Panc1 (cell line): ENCODE results near the gene CYP27A1. TPM values are rescaled to one million over a fixed set of nuclear protein-coding genes. Genes with fewer than 3 reads are reported as not detected.

Experiments used
- ATAC-seq: fragments of 200-7000 bp; cut with Tn5 transposase; 2 replicates; pipeline ENCODE4 v1.9.1; 2020; ENCODE audit warnings: mild to moderate bottlenecking, moderate library complexity
- BruUV-seq: library from RNA; stranded (reverse); fragments of 400-500 nt; replicated peaks from 2 replicates; lab custom pipeline; 2021; lab: Mats Ljungman, UMichigan
- CTCF ChIA-PET: fragments of 300-600 bp; sonication (Branson Sonifier 250); formaldehyde crosslinking; loops from one replicate; lab custom pipeline; 2022; ENCODE audit warnings: antibody characterized with exemption; lab: Charles Lee
- POLR2A ChIA-PET: fragments of 300-600 bp; sonication (Branson Sonifier 250); formaldehyde crosslinking; loops from one replicate; lab custom pipeline; 2022; ENCODE audit warnings: antibody characterized with exemption; lab: Charles Lee
- DNase-seq: peaks from one replicate; pipeline ENCODE4 v3.0.0-alpha.2; 2010; ENCODE audit warnings: low read depth, low spot score
- H3K27ac ChIP-seq: 2 replicates; pipeline ENCODE4 v1.5.1; 2011; ENCODE audit warnings: mild to moderate bottlenecking, low read length, inconsistent platforms
- H3K27me3 ChIP-seq: fragments of 200-500 bp; sonication (Bioruptor generic); 2 replicates; pipeline ENCODE4 v1.6.0; 2014; ENCODE audit warnings: low read length, inconsistent platforms; ENCODE audit not compliant: control insufficient read depth, insufficient read depth
- H3K36me3 ChIP-seq: fragments of 200-500 bp; sonication (Bioruptor generic); 2 replicates; pipeline ENCODE4 v1.5.1; 2014; ENCODE audit warnings: inconsistent platforms, mild to moderate bottlenecking, low read length, moderate library complexity; ENCODE audit not compliant: control insufficient read depth, insufficient read depth
- H3K4me1 ChIP-seq: 2 replicates; pipeline ENCODE4 v1.5.1; 2011; ENCODE audit warnings: inconsistent platforms, mild to moderate bottlenecking, low read length, moderate library complexity; ENCODE audit not compliant: control insufficient read depth, insufficient read depth
- H3K4me3 ChIP-seq, 2 experiments: 2 replicates each; pipeline ENCODE4 v1.5.1; 2011 to 2012; ENCODE audit warnings: low read depth in 2 of 2, low read length in 2 of 2, mild to moderate bottlenecking in 2 of 2, inconsistent platforms in 1 of 2, moderate library complexity in 1 of 2
- H3K9me3 ChIP-seq: fragments of 200-500 bp; sonication (Bioruptor generic); 2 replicates; pipeline ENCODE4 v1.5.1; 2014; ENCODE audit warnings: low read depth, mild to moderate bottlenecking, inconsistent platforms, low read length, moderate library complexity; ENCODE audit not compliant: control insufficient read depth, insufficient read depth
- CTCF ChIP-seq: fragments of 450-650 bp; IDR thresholded peaks from 2 replicates; pipeline ENCODE4 v1.5.1; 2017; ENCODE audit warnings: mild to moderate bottlenecking
- POLR2AphosphoS5 ChIP-seq: IDR thresholded peaks from 2 replicates; pipeline ENCODE4 v1.6.1; 2012; ENCODE audit warnings: mild to moderate bottlenecking, low read depth, low read length, moderate library complexity
- REST ChIP-seq, 2 experiments: IDR thresholded peaks; 2 replicates each; pipeline ENCODE4 v1.6.1; 2011 to 2012; ENCODE audit warnings: low read depth in 2 of 2, control low read depth in 1 of 2, low read length in 1 of 2, mild to moderate bottlenecking in 1 of 2, moderate library complexity in 1 of 2; ENCODE audit not compliant: insufficient read depth in 1 of 2
- SIN3A ChIP-seq: IDR thresholded peaks from 2 replicates; pipeline ENCODE4 v1.6.1; 2012; ENCODE audit warnings: low read depth, mild to moderate bottlenecking, low read length, moderate library complexity, borderline replicate concordance; ENCODE audit not compliant: insufficient read depth
- TCF7L2 ChIP-seq: IDR thresholded peaks from 2 replicates; pipeline ENCODE4 v1.6.1; 2011; ENCODE audit warnings: mild to moderate bottlenecking, low read depth, low read length, inconsistent platforms
- in situ Hi-C: cut with HindIII; loops from 2 replicates; pipeline ENCODE4 v1.10.0; 2016; ENCODE audit warnings: low sequenced_read_pairs, low pct_unique_long_range_greater_than_20kb
- intact Hi-C: fragments of 100-400 bp; cut with micrococcal nuclease; formaldehyde crosslinking; loops from one replicate; pipeline ENCODE4 v1.10.0; 2022; ENCODE audit not compliant: unreplicated experiment
- total RNA-seq: library from RNA; stranded (reverse); gene quantifications from one replicate; pipeline ENCODE4 v1.2.1, GENCODE V29; 2021; ENCODE audit not compliant: unreplicated experiment

CYP27A1 gene
- total RNA-seq, 1 experiment from 2014 or later, result 7.7 TPM

GRCh38 chr2:218733171-218734021, 48.6 kb upstream of the CYP27A1 start:
- ChIA-PET CTCF (no interaction called here), POLR2A (interaction anchor here (0.6 kb wide), 1 partner anchor 74 kb away, joined by 13 read pairs; the partner anchor contains the start of genes BCS1L and ZNF142)
- intact Hi-C loops, result no loop called here
- no peak overlapping the region for H3K4me3 ChIP-seq
- BruUV-seq, result TSS peak; percentile 16
- peaks cover 19% of the 10 kb centered on the region for H3K4me1 ChIP-seq
- ATAC-seq (peak; percentile 54), DNase-seq (no peak)
- in situ Hi-C loops, result no loop called here
- H3K27ac ChIP-seq, result no peak overlapping the region; the same call in 1 of the 2 replicates
- H3K9me3 ChIP-seq, result no peaks in the 10 kb centered on the region
- TF ChIP-seq CTCF (no peak), SIN3A (no peak), REST (IDR thresholded peaks at IDR 0.05; ENCODE audit: insufficient read depth in 1 of 2, low read depth in 2 of 2, low read length in 1 of 2) (no peak), TCF7L2 (no peak), POLR2AphosphoS5 (no peak)
- no peaks in the 10 kb centered on the region for H3K27me3 ChIP-seq
- H3K36me3 ChIP-seq, result 0 out of 2 replicates have a peak, but pooled peaks cover 2% of the 10 kb centered on the region

GRCh38 chr2:218734190-218734975, 47.6 kb upstream of the CYP27A1 start:
- Histone ChIP-seq H3K9me3 (no peaks in the 10 kb centered on the region), H3K27me3 (no peaks in the 10 kb centered on the region), H3K4me3 (no peak overlapping the region), H3K4me1 (peaks cover 19% of the 10 kb centered on the region), H3K36me3 (peaks cover 6% of the 10 kb centered on the region; the same call in 1 of the 2 replicates), H3K27ac (no peak overlapping the region)
- ChIA-PET POLR2A (interaction anchor here (0.6 kb wide), 1 partner anchor 75 kb away, joined by 13 read pairs; the partner anchor contains the start of genes BCS1L and ZNF142), CTCF (no interaction called here)
- TF ChIP-seq TCF7L2 (no peak), REST (IDR thresholded peaks at IDR 0.05; ENCODE audit: insufficient read depth in 1 of 2, low read depth in 2 of 2, low read length in 1 of 2) (no peak), POLR2AphosphoS5 (no peak), SIN3A (no peak), CTCF (no peak)
- DNase-seq (no peak), ATAC-seq (no peak)
- BruUV-seq, result no TSS peak
- in situ Hi-C loops (no loop called here), intact Hi-C loops (no loop called here)
